PC-3 (cell line): Measurements from ENCODE around the gene SAMMSON. TPM values are rescaled to one million over a fixed set of nuclear protein-coding genes. Genes with fewer than 3 reads are reported as not detected.

ENCODE experiments used
- ATAC-seq: fragments of 200-7000 bp; cut with Tn5 transposase; 2 replicates; pipeline ENCODE4 v1.9.1; 2020; ENCODE audit warnings: mild to moderate bottlenecking, moderate library complexity
- BruUV-seq: library from RNA; stranded (reverse); fragments of 400-500 nt; replicated peaks from 2 replicates; lab custom pipeline; 2021; lab: Mats Ljungman, UMichigan
- CTCF ChIA-PET: fragments of 300-600 bp; sonication (Branson Sonifier 250); formaldehyde crosslinking; loops from one replicate; lab custom pipeline; 2022; ENCODE audit warnings: antibody characterized with exemption; lab: Charles Lee
- POLR2A ChIA-PET: fragments of 300-600 bp; sonication (Branson Sonifier 250); formaldehyde crosslinking; loops from one replicate; lab custom pipeline; 2022; ENCODE audit warnings: antibody characterized with exemption; ENCODE audit not compliant: unreplicated experiment; lab: Charles Lee
- DNase-seq: peaks from one replicate; pipeline ENCODE4 v3.0.0-alpha.2; 2015
- H2AFZ ChIP-seq: fragments of 300-600 bp; sonication (generic); 2 replicates; pipeline ENCODE4 v1.6.0; 2016; ENCODE audit warnings: antibody characterized with exemption, low read length
- H3F3A ChIP-seq: fragments of 300-600 bp; sonication (generic); one replicate; pipeline ENCODE4 v1.6.0; 2017; ENCODE audit warnings: antibody characterized with exemption, low read length, control low read depth, mild to moderate bottlenecking; ENCODE audit not compliant: unreplicated experiment
- H3K27ac ChIP-seq: fragments of 300-600 bp; sonication (generic); 2 replicates; pipeline ENCODE4 v1.5.1; 2016; ENCODE audit warnings: mild to moderate bottlenecking, low read length
- H3K27me3 ChIP-seq: fragments of 300-600 bp; sonication (generic); 2 replicates; pipeline ENCODE4 v1.6.1; 2016; ENCODE audit warnings: low read length, mixed read lengths
- H3K36me3 ChIP-seq: fragments of 300-600 bp; sonication (generic); 2 replicates; pipeline ENCODE4 v1.6.1; 2016; ENCODE audit warnings: low read depth, mixed run types, low read length, mixed read lengths
- H3K4me1 ChIP-seq: fragments of 300-600 bp; sonication (generic); 2 replicates; pipeline ENCODE4 v1.5.1; 2016; ENCODE audit warnings: low read length; ENCODE audit not compliant: insufficient read depth
- H3K4me2 ChIP-seq: fragments of 300-600 bp; sonication (generic); 2 replicates; pipeline ENCODE4 v1.6.0; 2016; ENCODE audit warnings: low read length
- H3K4me3 ChIP-seq: fragments of 300-600 bp; sonication (generic); 2 replicates; pipeline ENCODE4 v1.5.1; 2016; ENCODE audit warnings: mild to moderate bottlenecking, low read length, mixed read lengths
- H3K79me2 ChIP-seq: fragments of 300-600 bp; sonication (generic); 2 replicates; pipeline ENCODE4 v1.6.1; 2017; ENCODE audit warnings: low read length, mixed read lengths
- H3K9ac ChIP-seq: fragments of 300-600 bp; sonication (generic); 2 replicates; pipeline ENCODE4 v1.6.0; 2016; ENCODE audit warnings: mild to moderate bottlenecking, low read length
- H3K9me2 ChIP-seq: fragments of 300-600 bp; sonication (generic); replicated peaks from 2 replicates; pipeline ENCODE4 v1.6.1; 2016; ENCODE audit warnings: mixed run types, low read length, mixed read lengths
- H3K9me3 ChIP-seq: fragments of 300-600 bp; sonication (generic); 2 replicates; pipeline ENCODE4 v1.6.1; 2016; ENCODE audit warnings: low read length, mixed read lengths
- H4K20me1 ChIP-seq: fragments of 300-600 bp; sonication (generic); 2 replicates; pipeline ENCODE4 v1.6.1; 2016; ENCODE audit warnings: low read length, mixed read lengths
- EZH2 ChIP-seq: fragments of 300-600 bp; sonication (generic); IDR thresholded peaks from one replicate; pipeline ENCODE4 v1.6.1; 2017; ENCODE audit warnings: antibody characterized with exemption, mild to moderate bottlenecking, low read length; ENCODE audit not compliant: unreplicated experiment
- EZH2phosphoT487 ChIP-seq: fragments of 300-600 bp; sonication (generic); IDR thresholded peaks from 2 replicates; pipeline ENCODE4 v1.6.1; 2018; ENCODE audit warnings: mild to moderate bottlenecking, antibody characterized with exemption, low read length, borderline replicate concordance
- intact Hi-C: fragments of 100-400 bp; cut with micrococcal nuclease; formaldehyde crosslinking; loops from 2 replicates; pipeline ENCODE4 v1.9.0; 2023
- total RNA-seq: library from RNA; depleted of rRNA; stranded (reverse); fragments of >200 nt; gene quantifications from 2 replicates; pipeline ENCODE4 v1.2.3, GENCODE V29; 2014
- TF ChIP-seq, protein P1 (sequence below): fragments of 300-600 bp; sonication (generic); conservative IDR thresholded peaks from 2 replicates; pipeline ENCODE4 v1.5.1; 2017; ENCODE audit warnings: antibody characterized with exemption, low read depth, mild to moderate bottlenecking, low read length

SAMMSON gene
- total RNA-seq, 1 experiment from 2014 or later, result not detected

DNA sequence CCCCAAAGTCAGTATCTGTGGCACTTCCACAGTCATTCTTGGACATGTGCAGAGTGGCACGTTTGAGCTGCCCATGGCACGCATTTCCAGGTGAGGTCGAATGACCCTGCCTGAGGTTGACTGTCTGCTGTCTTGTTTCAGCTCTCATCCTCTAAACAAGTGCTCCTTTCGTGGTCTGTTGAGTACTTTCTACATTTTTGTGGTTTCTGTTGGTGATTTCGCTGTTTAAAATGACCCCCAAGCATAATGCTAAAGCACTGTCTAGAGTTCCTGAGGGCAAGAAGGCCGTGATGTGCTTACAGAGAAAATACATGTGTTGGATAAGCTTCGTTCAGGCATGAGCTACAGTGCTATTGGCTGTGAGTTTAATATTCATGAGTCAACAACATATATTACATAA, 40.0 kb upstream of the SAMMSON start:
- no peak for ATAC-seq
- POLR2A ChIA-PET, result no interaction called here
- BruUV-seq, result no TSS peak
- H3F3A ChIP-seq, result no peaks in the 10 kb centered on the region
- H3K9me2 ChIP-seq, result no peaks in the 10 kb centered on the region
- H3K9ac ChIP-seq, result no peak overlapping the region
- no peaks in the 10 kb centered on the region for H3K36me3 ChIP-seq
- no peak overlapping the region for H3K4me2 ChIP-seq
- CTCF ChIA-PET, result no interaction called here
- no peaks in the 10 kb centered on the region for H3K4me1 ChIP-seq
- no peaks in the 10 kb centered on the region for H4K20me1 ChIP-seq
- no peaks in the 10 kb centered on the region for H3K79me2 ChIP-seq
- TF ChIP-seq EZH2 (no peak), EZH2phosphoT487 (no peak)
- TF ChIP-seq, protein P1, sequence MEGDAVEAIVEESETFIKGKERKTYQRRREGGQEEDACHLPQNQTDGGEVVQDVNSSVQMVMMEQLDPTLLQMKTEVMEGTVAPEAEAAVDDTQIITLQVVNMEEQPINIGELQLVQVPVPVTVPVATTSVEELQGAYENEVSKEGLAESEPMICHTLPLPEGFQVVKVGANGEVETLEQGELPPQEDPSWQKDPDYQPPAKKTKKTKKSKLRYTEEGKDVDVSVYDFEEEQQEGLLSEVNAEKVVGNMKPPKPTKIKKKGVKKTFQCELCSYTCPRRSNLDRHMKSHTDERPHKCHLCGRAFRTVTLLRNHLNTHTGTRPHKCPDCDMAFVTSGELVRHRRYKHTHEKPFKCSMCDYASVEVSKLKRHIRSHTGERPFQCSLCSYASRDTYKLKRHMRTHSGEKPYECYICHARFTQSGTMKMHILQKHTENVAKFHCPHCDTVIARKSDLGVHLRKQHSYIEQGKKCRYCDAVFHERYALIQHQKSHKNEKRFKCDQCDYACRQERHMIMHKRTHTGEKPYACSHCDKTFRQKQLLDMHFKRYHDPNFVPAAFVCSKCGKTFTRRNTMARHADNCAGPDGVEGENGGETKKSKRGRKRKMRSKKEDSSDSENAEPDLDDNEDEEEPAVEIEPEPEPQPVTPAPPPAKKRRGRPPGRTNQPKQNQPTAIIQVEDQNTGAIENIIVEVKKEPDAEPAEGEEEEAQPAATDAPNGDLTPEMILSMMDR, result no peak
- no peak overlapping the region for H2AFZ ChIP-seq
- H3K27me3 ChIP-seq, result no peaks in the 10 kb centered on the region
- no peaks in the 10 kb centered on the region for H3K9me3 ChIP-seq
- intact Hi-C loops, result no loop called here
- no peak for DNase-seq
- H3K27ac ChIP-seq, result no peak overlapping the region
- H3K4me3 ChIP-seq, result no peak overlapping the region

DNA sequence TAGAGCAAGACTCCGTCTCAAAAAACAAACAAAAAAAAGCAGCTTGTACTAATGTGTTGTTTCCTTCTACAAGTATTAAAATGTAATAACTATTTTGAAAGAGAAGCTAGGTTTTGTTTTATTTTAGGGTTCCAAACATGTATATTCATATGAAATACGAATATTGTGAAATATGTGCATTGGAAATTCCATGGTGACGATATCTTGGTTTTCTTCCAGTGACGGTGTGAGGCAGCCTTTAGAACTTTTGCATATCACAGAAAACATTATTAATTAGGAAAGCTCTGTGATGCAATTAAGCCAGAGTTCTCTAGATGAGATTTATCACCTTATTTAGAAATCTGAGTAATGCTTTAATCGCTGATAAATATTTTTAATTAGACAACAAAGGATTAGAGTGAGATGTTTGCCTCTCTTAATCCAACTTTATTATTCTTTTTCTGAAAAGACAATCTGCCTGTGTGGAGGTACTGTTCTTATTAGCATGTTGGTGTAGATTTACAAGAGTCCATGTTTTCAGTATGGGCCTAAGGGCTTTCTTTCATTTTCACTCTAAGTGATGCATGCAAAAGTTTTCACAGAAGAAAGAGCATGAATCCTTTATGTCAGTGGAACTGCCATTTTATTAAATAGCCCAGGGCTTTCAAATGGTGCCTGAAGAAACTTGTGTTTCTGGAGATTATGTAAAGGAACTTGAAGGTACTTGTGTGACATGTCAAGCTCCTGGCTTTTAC, 37.7 kb upstream of the SAMMSON start:
- H3K9ac ChIP-seq, result no peak overlapping the region
- H4K20me1 ChIP-seq, result no peaks in the 10 kb centered on the region
- ChIA-PET POLR2A (no interaction called here), CTCF (no interaction called here)
- H3K27ac ChIP-seq, result no peak overlapping the region
- no peak for ATAC-seq
- no peak overlapping the region for H3K4me2 ChIP-seq
- TF ChIP-seq EZH2 (no peak), EZH2phosphoT487 (no peak)
- TF ChIP-seq, protein P1, result no peak
- H3K9me3 ChIP-seq, result no peaks in the 10 kb centered on the region
- no peaks in the 10 kb centered on the region for H3K27me3 ChIP-seq
- H2AFZ ChIP-seq, result no peak overlapping the region
- no peak overlapping the region for H3K4me3 ChIP-seq
- no peaks in the 10 kb centered on the region for H3K9me2 ChIP-seq
- no peaks in the 10 kb centered on the region for H3K36me3 ChIP-seq
- no peak for DNase-seq
- H3F3A ChIP-seq, result no peaks in the 10 kb centered on the region
- H3K4me1 ChIP-seq, result no peaks in the 10 kb centered on the region
- BruUV-seq, result no TSS peak
- intact Hi-C loops, result no loop called here
- H3K79me2 ChIP-seq, result no peaks in the 10 kb centered on the region

DNA sequence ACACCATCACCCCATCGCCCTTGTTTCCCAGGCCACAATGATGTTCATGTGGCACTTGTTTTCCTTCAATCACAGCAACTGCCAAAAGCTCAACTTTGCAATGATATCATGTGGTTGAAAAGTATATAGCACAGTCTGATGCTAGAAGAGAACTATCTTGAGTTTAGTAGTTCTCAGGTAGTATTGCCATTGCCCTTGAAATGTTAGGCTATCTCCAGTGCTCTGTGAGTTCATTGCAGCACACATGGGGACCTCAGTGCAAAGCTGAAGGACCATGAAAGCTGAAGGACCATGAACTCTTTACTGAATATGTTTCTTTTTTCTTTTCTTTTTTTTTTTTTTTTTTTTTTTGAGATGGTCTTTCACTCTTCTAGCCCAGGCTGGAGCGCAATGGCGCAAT, 35.9 kb upstream of the SAMMSON start:
- H3K9me2 ChIP-seq, result no peaks in the 10 kb centered on the region
- no peaks in the 10 kb centered on the region for H3K9me3 ChIP-seq
- H3K4me3 ChIP-seq, result no peak overlapping the region

More for the DNA sequence above, 35.9 kb upstream of the SAMMSON start:
- no peaks in the 10 kb centered on the region for H3F3A ChIP-seq
- no peaks in the 10 kb centered on the region for H3K4me1 ChIP-seq
- H4K20me1 ChIP-seq, result no peaks in the 10 kb centered on the region
- no peak overlapping the region for H3K9ac ChIP-seq
- H2AFZ ChIP-seq, result no peak overlapping the region
- H3K79me2 ChIP-seq, result no peaks in the 10 kb centered on the region
- TF ChIP-seq EZH2, result no peak
- BruUV-seq, result no TSS peak
- ChIA-PET CTCF (no interaction called here), POLR2A (no interaction called here)
- no peak for DNase-seq
- no peaks in the 10 kb centered on the region for H3K36me3 ChIP-seq
- H3K4me2 ChIP-seq, result no peak overlapping the region
- no peak for ATAC-seq
- H3K27ac ChIP-seq, result no peak overlapping the region
- intact Hi-C loops, result no loop called here
- no peaks in the 10 kb centered on the region for H3K27me3 ChIP-seq
